HG02642 (cell line): ENCODE results near the gene TRMT44.

ENCODE experiments used
- ATAC-seq: cut with Tn5 transposase; IDR thresholded peaks from one replicate; pipeline ENCODE4 v1.9.1; 2021; ENCODE audit warnings: mild to moderate bottlenecking; ENCODE audit not compliant: unreplicated experiment, poor library complexity

Gene TRMT44

DNA sequence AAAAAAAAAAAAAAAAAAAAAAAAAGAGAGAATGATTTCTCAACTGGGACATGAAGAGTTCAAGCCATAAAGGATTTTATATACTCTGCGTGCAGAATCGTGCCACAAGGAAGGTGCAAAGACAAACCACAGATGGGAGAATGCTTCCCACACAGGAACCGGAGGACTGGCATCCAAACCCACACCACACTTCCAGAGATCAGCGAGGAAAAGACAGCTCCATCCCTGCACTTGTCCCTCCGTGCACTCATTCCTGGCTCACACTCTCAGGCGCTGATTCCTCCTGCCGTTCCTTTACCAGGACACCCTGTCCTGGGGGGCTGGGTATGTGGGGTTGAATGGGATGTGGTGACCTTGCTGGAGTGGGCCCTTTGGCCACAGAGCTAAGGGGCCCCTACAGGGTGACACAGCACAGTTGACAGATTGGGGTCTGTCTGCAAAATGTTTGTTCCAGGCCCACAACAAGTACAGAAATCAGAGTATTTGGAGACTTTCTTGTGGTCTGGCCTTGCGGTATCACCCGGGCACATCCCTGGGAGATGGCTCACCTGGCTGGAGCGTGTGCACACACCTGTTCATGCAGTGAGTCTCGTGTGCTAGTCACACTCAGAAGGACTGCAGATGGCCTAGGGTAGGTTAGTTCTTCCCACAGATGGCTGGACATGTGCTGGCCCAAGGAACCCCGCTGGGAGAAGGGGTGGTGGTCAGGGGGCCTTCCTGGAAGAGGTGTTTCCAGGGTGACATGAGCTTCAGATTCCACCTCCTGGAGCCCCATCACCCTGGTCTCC lies 84.2 kb downstream of the TRMT44 start:
- no peak for ATAC-seq

GRCh38 chr4:8525383-8526120 lies 85.0 kb downstream of the TRMT44 start:
- no peak for ATAC-seq
